Hematopoietic multipotent progenitor cell treated with erythropoietin and hydrocortisone succinate and interleukin-3 and kit ligand, for 8 days (in vitro differentiated cells): Measurements from ENCODE around the gene FBXO24.

Experiments used
- DNase-seq: peaks from one replicate; pipeline ENCODE4 v3.0.0-alpha.2; 2015

FBXO24 gene

DNA sequence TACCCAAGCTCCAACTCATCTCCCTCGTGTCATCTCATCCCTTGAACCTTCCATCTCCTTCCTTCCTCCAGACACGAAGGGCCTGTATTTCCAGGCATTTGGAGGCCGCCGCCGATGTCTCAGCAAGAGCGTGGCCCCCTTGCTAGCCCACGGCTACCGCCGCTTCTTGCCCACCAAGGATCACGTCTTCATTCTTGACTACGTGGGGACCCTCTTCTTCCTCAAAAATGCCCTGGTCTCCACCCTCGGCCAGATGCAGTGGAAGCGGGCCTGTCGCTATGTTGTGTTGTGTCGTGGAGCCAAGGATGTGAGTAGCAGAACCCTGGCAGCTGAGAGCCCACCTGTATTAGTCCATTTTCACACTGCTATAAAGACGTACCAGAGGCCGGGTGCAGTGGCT lies 5.5 kb downstream of the FBXO24 start:
- no peak for DNase-seq

DNA sequence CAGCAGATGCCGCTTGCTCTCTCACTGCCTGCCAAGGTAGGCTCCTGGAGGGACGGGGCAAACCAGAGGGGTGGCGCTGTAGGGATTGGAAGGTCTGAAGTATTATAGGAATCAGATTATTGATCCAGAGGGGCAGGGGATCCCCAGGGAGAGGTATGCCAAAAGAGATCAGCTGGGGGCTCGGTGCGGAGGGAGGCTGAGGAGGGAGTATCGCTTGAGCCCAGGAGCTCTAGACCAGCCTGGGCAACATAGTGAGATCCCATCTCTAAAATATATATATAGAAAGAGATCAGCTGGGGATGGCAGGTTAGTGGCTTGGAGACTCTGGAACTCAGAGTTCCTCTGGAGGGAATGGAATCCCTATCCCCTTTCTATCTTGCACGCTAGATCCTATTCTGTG lies 9.1 kb downstream of the FBXO24 start:
- no peak for DNase-seq

DNA sequence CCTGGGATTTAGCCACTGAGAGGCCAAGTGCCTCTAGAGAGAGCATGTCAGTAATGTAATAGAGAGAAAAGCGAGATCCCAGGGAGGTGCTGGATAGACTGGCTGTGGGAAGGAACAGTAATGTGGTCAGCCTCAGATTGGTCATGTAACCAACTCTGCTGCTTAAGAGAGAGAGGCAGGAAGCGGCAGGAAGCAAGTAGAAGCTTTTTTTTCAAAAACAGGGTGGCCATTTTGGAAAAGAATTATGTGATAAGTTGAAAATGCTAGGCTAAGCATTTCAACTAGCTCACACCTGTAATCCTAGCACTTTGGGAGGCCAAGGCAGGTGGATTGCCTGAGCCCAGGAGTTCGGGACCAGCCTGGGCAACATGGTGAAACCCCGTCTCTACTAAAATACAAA lies 12.3 kb downstream of the FBXO24 start:
- DNase-seq: no peak

DNA sequence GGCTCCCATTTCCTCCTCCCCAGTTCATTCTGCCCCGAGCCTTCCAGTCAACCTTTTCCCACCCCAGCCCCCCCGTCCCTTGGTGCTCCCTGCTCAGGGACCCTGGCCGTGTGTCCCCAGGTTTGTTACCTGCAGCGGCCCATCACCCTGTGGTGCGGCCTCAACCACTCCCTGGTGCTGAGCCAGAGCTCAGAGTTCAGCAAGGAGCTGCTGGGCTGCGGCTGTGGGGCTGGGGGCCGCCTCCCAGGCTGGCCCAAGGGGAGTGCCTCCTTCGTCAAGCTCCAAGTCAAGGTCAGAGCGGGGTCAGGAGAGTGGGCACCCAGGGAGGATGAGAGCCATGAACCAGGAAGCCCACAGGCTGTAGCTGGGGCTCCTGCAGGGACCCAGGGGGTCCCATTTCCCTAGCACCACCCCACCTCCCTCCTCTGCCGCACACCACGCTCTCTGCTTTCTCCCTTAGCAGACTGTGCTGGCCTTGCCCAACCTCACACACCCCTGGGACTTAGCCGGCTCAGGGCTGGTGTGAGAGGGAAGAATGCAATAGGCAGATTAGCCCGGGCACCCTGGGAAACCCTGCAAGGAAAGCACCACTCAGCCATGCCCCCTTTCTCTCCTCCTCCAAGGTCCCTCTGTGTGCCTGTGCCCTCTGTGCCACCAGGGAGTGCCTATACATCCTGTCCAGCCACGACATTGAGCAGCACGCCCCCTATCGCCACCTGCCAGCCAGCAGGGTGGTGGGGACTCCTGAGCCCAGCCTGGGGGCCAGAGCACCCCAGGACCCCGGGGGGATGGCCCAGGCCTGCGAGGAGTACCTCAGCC lies 14.0 kb downstream of the FBXO24 start:
- peak; percentile 21 for DNase-seq

DNA sequence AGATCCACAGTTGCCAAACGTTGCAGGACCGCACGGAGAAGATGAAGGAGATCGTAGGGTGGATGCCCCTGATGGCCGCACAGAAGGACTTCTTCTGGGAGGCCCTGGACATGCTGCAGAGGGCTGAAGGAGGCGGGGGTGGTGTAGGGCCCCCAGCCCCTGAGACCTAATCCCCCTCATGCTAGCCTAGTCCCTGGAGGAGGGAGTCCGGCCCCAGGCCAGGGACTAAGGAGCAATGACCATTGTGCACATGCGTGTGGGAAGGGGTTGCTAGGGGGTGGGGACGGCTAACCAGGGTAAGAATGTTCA lies 14.6 kb downstream of the FBXO24 start:
- DNase-seq: no peak

DNA sequence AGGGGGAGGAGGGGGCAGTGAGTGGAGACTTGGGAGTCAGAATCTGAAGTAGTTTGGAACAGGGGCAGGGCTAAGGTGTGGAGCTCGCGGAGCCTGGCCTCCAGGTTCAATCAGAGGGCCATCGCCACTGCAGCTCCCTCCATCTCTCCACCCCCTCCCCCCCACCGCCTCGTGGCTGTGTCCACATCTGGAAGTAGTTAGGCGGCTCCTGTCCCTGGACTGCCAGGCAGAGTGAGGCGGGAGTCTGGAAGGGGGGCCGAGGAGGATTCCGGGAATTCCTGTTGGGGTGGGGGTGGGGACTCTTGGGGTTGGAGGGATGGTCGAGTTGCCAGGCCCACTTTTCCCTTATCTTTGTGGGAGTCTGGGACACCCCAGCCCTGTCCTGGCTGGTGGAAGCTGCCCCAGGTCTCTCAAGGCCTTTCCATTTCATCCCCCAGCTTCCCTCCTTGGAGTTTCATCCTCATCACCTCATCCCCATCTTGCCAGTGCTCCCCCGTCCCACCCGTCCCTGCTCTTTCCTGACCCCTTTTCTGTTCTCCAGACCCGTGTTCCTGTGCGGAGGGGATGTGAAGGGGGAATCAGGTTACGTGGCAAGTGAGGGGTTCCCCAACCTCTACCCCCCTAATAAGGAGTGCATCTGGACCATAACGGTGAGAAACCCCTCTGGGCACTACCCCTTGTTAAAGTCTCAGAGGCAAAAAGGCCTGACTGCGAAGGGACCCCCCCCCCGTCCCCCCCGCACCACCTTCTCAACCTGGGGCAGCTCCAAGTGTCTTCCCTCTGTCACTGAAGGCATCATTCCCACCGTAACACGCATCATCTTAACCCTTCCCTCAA lies 17.0 kb downstream of the FBXO24 start:
- DNase-seq: no peak

DNA sequence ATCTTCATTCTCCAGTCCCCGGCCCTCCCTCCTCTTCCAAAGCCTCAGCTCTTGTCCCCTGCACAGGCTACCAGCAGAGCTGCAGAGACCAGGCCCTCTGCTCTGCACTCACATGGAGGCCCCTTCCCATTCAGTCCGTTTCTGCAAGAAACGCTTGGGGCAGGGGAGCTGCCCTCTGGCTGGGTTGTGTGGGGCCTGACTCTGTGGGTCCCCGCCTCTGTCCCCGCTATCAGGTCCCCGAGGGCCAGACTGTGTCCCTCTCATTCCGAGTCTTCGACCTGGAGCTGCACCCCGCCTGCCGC lies 17.5 kb downstream of the FBXO24 start:
- DNase-seq: peak; percentile 16

DNA sequence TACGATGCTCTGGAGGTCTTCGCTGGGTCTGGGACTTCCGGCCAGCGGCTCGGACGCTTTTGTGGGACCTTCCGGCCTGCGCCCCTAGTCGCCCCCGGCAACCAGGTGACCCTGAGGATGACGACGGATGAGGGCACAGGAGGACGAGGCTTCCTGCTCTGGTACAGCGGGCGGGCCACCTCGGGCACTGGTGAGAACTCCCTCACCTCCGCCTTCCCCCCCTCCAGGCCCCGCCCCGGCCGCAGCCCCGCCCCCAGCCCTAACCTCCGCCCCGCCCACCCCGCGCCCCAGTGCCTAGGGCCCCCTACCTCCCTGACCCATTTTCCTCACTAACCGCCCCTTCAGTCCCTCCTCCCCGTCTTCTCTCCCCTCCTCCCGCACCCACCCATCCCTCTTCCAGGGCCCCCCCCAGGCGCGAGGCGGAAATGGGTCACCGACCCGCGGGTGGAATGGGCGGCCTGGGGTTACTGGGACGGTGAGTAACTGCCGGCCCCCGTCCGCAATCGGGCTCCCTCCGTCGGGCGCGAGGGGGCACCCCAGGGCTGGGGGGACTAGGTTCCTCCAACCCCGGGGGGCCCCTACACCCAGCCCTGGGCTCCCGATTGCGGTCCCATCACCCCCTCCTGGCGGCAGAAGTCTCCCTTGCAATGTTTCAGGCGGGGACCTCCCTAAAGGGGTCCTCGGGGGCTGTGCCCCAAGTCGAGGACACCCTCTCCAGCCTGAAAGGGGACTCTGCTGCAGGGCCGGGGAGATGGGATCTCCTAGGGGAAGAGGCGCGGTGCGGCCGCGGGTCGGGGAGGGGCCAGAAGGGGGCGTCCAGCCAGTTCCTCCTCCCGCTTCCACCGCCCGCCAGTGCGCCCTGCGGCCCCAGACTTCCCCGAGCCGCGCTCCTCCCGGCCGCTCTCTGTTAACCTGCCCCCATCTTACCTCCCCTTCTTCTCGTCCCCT lies 18.2 kb downstream of the FBXO24 start:
- DNase-seq: peak; percentile 73

DNA sequence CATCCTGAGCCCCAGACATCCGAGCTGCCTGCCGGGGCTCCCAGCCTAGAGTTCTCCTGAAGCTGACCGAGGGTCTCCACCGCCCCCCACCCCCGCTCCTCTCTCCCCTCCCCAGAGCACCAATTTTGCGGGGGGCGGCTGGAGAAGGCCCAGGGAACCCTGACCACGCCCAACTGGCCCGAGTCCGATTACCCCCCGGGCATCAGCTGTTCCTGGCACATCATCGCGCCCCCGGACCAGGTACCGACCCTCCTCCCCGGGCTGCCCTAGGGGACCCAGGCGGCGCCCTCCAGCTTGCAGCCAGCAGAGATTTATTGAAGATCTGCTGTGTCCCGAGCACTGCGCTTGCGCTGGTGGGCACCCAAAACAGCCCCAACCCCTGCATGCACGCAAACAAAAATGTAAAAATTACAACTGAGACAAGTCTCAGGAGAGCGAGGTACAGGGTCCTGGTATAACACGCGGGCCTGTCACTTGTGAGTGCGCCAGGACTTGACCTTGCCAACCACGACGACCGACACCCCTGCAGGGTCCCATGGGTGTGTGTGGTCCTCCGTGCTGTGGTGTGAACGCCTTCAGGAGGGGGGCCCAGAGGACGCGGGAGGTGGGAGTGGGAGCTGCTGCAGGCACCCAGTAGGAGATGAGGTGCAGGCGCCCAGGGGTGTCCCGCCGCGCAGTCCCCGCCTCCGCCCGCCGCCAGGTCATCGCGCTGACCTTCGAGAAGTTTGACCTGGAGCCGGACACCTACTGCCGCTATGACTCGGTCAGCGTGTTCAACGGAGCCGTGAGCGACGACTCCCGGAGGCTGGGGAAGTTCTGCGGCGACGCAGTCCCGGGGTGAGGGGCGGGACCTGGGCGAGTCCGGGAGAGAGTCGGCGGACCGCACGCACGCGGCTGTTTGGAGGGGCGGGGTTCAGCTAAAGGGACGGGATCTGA lies 19.1 kb downstream of the FBXO24 start:
- peak; percentile 38 for DNase-seq

DNA sequence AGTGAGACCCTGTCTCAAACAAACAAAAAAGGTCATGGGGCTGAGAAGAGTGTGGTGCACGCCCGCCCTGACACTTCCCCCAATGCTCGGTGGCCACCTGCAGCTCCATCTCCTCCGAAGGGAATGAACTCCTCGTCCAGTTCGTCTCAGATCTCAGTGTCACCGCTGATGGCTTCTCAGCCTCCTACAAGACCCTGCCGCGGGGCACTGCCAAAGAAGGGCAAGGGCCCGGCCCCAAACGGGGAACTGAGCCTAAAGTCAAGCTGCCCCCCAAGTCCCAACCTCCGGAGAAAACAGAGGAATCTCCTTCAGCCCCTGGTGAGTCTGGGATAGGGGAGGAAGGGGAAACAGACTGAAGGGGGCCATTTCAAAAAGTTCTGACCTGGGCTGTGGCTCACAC lies 20.2 kb downstream of the FBXO24 start:
- DNase-seq: no peak

DNA sequence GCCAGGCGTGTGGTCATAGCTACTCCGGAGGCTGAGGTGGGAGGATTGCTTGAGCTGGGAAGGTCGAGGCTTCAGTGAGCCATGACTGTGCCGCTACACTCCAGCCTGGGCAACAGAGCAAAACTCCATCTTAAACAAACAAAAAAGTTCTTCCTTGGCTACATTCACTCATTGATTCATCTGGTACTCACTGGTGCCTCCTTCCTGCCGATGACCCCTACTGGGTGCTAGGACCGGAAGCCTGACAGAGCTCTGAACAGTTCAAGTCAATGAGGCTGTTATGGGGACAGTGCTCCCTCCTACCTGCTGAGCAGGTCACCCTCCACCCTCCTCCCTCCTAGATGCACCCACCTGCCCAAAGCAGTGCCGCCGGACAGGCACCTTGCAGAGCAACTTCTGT lies 21.0 kb downstream of the FBXO24 start:
- DNase-seq: no peak

DNA sequence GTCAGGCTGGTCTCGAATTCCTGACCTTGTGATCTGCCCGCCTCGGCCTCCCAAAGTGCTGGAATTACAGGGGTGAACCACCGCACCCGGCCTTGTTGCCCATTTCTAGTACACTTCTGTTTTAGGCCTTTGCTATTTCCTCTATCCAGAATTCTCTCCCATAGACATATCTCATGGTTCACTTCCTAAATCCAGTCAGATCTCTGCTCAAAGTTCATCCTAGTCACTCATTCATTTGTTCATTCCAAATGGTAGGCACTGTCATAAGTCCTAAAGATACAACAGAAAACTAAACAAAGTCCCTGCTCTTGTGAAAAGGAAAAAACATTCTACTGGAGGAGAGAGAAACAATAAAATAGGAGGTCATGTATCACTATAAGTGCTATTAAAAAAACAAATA lies 23.8 kb downstream of the FBXO24 start:
- DNase-seq: no peak

DNA sequence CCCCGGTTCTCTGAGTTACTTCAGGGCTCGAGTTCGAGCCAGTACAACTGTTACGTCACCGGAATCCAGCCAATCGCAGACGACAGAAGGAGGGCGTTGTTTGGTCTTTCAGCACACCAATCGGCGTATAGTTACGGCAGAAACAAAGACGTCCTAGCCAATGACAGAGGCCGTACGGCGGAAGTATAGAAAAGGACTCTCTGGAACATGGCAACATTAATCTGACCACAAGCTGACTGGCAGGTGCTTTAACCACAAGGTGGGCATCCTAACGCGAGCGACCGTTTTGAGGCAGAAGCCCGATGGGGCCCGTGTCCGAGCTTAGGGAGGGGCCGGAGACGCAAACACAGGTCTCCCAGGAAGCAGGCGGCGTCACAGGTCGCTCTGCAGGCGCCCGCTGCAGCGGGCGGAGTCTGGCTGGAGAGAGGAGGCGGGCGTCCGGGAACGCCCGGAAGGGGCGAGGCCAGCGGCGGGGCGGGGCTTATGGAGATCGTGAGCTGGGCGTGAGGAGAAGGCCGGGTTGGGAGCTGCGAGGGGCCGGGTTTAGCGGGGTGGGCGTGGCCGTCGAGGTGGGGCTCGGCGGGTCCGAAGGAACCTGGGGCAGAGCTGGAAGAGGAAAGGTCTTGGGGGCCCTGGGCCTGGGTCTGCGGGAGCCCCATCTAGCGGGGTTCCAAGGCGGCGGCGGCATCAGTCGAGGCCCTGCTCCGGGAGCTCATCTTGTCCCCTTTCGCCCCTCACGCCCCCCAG lies 26.0 kb downstream of the FBXO24 start, which contains the start of gene MOSPD3:
TSS of gene MOSPD3 (plus strand) at position 558 of the 747 bp plus-strand sequence. CDS start 252 bp downstream, outside the sequence.
- DNase-seq: peak; percentile 100

DNA sequence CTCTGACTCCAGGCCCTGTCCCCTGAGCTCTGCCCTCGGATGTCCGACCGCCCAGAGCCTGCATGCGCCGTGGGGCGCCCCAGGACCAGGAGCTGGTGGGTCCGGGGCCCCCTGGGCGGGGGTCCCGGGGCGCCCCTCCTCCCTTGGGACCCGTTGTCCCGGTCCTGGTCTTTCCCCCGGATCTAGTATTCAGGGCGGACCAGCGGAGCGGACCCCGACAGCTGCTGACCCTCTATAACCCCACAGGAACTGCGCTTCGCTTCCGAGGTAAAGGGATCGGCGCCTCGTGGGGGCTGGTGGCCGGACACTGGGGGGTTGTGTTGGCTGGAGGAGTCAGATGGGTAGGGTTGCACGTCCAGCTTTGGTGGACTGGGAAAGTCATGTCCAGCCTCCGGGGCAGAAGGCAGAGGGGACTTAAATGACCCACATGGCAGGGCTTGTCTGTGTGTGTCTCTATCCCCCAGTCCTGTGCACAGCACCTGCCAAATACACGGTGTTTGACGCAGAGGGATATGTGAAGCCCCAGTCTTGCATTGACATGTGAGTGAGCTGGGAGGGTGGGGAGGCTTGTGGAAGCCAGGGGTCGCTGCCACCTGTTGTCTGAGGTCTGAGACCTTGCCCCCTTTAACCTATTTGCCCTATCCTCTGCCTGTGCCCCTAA lies 26.7 kb downstream of the FBXO24 start:
- DNase-seq: peak; percentile 55

DNA sequence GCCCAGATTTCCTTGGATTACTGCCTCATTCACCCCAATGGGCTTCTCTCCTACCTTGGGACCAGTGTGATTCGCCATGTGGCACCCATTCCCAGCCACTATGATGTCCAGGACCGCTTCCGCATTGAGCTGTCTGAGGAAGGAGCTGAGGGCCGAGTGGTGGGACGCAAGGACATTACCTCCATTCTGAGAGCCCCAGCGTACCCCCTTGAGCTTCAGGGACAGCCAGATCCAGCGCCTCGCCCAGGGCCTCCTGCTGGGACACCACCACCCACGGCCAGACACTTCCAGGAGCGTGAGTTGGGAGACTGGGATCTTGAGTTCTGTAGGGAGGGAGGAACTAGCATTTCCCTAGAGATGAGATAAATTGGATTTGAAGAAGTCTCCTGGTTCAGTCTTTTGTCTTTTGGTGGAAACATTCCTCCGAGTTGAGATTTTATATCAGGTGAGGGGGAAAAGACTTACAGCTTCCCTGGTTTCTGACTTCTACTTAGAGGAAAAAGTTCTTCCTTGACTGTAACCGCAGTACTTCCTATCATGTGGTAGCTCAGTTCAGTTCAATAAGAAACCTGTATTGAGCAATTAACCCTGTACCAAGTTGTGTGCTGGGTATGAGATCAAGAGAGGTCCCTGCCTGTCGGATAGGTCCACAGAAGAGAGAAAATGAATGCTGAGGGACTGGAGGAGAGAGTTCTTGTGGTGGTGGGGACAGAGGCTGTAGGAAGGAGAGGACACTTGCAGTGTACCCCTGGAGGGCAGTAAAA lies 27.5 kb downstream of the FBXO24 start:
- DNase-seq: no peak

DNA sequence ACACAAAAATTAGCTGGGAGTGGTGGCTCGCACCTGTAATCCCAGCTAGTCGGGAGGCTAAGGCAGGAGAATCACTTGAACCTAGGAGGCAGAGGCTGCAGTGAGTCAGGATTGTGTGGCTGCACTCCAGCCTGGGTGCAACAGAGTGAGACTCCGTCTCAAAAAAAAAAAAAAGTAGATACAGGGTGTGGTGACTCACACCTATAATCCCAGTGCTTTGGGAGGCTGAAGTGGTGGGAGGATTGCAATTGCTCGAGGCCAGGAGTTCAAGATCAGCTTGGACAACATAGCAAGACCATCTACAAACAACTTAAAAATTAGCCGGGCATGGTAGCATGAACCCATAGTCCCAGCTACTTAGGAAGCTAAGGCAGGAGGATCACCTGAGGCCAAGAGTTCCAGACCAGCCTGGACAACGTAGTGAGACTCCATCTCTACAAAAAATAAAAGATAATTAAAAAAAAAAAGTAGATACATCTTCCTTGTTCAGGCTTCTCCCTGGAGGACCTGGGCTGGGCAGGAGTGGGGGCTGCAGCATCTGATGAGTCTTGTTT lies 28.3 kb downstream of the FBXO24 start:
- peak; percentile 18 for DNase-seq

DNA sequence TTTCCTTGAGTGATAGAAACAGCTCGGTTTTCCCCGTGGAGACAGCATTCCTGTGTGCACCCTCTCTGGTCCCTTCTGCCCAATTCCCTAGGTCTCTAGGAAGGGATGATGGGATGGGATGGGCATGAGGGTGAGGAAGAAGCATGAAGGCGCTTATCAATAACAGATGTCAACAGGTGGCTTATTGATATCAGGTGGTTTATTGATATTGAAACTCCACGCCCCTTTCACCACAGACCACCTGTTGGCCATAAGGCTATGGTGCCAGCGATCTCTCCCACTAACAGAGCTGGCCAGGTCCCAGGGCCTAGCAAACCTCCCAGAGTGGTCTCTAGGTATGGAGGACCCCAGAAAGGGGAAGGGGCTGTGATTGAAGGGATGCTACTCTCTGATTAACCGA lies 34.1 kb downstream of the FBXO24 start:
- DNase-seq: no peak

DNA sequence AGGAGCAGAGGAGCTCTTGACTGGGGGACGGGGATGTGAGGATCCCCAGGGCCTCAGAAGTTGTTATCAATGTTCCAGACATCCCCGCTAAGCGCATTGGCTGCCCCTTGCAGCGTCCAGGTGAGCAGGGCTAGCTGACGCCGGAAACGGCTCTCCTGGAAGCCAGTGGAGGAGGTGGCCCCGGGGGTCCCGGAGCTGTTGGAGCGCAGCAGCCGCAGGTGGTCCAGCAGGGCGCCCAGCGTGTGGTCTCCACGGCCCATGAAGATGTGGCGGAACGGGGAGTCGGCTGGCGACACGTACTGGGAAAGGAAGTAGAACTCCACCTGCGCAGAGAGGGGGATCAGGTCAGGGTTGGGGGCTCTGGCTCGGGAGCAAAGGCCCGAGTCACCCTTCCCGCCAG lies 34.7 kb downstream of the FBXO24 start:
- no peak for DNase-seq

DNA sequence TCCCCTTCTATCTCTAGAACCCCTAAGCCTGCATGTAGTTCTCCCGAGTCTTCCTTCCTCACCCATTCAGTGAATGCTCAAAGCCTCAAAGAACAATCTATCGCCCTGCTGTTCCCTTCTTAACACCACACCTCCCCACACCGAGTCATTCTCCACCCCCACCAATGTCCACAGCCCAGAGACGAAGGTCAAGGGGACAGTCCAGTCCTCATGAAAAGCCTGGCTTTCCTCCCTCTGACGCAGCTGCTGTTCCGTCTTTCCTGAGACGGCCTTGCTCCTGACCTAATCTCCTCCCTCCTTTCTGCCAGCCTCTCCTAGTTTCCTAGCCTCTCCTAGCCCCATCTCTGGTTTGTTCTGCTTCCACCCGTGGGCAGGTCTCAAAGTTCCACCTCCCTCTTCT lies 35.4 kb downstream of the FBXO24 start:
- DNase-seq: no peak
